SK-N-SH treated with all-trans-retinoic acid at 6 μM for 48 hours (cell line): Measurements from ENCODE around the gene DPP8.

Experiments
- ARNTL ChIP-seq: fragments of 450-650 bp; formaldehyde crosslinking; IDR thresholded peaks from 2 replicates; pipeline ENCODE4 v1.5.0; 2020; ENCODE audit warnings: low read depth, mild to moderate bottlenecking, moderate library complexity, borderline replicate concordance
- OSR1 ChIP-seq: fragments of 250-450 bp; sonication (Bioruptor Pico); IDR thresholded peaks from 2 replicates; pipeline ENCODE4 v1.8.0; 2022; ENCODE audit warnings: moderate library complexity, mild to moderate bottlenecking, inconsistent platforms
- RARB ChIP-seq: fragments of 250-450 bp; sonication (Bioruptor Pico); IDR thresholded peaks from 2 replicates; pipeline ENCODE4 v1.8.0; 2021; ENCODE audit warnings: mild to moderate bottlenecking, moderate library complexity
- ZC3H10 ChIP-seq: fragments of 250-450 bp; sonication (Bioruptor Pico); IDR thresholded peaks from 2 replicates; pipeline ENCODE4 v1.5.1; 2021; ENCODE audit warnings: mild to moderate bottlenecking, moderate library complexity
- ZFP3 ChIP-seq: fragments of 250-450 bp; sonication (Bioruptor Pico); IDR thresholded peaks from 2 replicates; pipeline ENCODE4 v1.5.0; 2020; ENCODE audit warnings: mild to moderate bottlenecking, moderate library complexity
- ZFP30 ChIP-seq: fragments of 450-650 bp; formaldehyde crosslinking; IDR thresholded peaks from 2 replicates; pipeline ENCODE4 v1.5.0; 2022; ENCODE audit warnings: mild to moderate bottlenecking, moderate library complexity
- ZNF565 ChIP-seq: fragments of 450-650 bp; formaldehyde crosslinking; conservative IDR thresholded peaks from 2 replicates; pipeline ENCODE4 v1.5.0; 2020; ENCODE audit warnings: low read depth, mild to moderate bottlenecking, moderate library complexity
- TF ChIP-seq, protein P1 (sequence below): fragments of 250-450 bp; sonication (Bioruptor Pico); IDR thresholded peaks from 2 replicates; pipeline ENCODE4 v1.8.0; 2020; ENCODE audit warnings: mild to moderate bottlenecking, moderate library complexity, borderline replicate concordance

DNA sequence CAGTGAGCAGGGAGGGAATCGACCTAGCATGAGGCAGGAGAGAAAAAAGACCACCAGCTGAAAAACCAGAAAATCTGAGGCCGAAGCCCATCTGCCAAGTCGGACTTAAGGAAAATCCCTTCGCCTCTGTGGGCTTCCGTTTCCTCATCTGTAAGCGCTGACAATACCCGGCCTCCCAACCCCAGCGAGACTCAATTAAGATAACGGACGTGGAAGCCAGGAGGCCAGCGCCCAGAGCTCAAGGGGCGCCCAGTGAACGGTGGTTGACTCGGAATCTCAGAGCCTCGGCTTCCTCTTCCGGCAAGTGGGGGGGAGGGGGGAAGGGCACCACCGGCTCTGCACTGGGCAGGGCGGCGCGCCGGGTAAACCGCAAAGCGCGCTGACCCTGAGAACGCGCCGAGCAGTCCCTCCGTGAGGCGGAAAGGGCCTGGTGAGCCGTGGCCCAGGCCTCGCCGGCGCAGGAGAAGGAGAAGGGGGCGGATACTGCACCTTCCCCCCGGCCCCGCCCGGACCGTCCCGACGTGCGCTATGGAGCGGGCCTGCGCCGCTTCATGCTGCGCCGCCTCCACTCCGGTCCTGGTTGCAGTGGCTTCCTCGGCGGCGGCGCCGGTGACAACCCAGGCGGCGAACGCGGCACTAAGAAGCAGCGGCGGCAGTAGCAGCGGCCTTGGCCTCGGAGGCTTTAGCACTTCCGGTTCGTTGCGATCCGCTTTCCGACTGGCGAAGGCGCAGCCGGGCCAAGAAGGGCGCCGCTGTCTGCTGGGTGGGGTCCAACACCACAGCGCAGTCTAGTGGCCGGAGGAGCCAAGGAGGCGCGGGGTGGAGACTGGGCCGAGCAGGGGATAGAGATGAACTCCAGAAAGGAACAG lies at the start of gene DPP8:
- TF ChIP-seq RARB (CRISPR knock-in tag) (no peak), ZFP30 (no peak), ARNTL (CRISPR knock-in tag) (no peak), OSR1 (CRISPR knock-in tag) (no peak), ZFP3 (no peak), ZC3H10 (CRISPR knock-in tag) (no peak), ZNF565 (CRISPR knock-in tag) (no peak)
- TF ChIP-seq, protein P1, sequence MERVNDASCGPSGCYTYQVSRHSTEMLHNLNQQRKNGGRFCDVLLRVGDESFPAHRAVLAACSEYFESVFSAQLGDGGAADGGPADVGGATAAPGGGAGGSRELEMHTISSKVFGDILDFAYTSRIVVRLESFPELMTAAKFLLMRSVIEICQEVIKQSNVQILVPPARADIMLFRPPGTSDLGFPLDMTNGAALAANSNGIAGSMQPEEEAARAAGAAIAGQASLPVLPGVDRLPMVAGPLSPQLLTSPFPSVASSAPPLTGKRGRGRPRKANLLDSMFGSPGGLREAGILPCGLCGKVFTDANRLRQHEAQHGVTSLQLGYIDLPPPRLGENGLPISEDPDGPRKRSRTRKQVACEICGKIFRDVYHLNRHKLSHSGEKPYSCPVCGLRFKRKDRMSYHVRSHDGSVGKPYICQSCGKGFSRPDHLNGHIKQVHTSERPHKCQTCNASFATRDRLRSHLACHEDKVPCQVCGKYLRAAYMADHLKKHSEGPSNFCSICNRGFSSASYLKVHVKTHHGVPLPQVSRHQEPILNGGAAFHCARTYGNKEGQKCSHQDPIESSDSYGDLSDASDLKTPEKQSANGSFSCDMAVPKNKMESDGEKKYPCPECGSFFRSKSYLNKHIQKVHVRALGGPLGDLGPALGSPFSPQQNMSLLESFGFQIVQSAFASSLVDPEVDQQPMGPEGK: no peak
